Skin epidermis (tissue), 12 donors: Measurements from ENCODE around the gene PCA3.

Source experiments
- H3K27ac ChIP-seq, 21 experiments: fragments of 200-600 bp; sonication (generic) in 11 of 21; one replicate each; pipeline ENCODE4 v1.5.0; 2020; ENCODE audit warnings: mild to moderate bottlenecking in 3 of 21, inconsistent platforms in 2 of 21, moderate library complexity in 2 of 21
- H3K4me3 ChIP-seq, 7 experiments: fragments of 200-600 bp; sonication (generic) in 2 of 7; one replicate each; pipeline ENCODE4 v1.5.0; 2020; ENCODE audit warnings: inconsistent platforms in 2 of 7, mild to moderate bottlenecking in 2 of 7, moderate library complexity in 1 of 7

Gene PCA3

GRCh38 chr9:76756268-76756640 lies 8.0 kb upstream of the PCA3 start:
- H3K27ac ChIP-seq: no peak overlapping the region
- H3K4me3 ChIP-seq: no peak overlapping the region

- Histone ChIP-seq H3K4me3 (no peak overlapping the region), H3K27ac (no peak overlapping the region)
Observed at GRCh38 chr9:76756941-76757673, 7.1 kb upstream of the PCA3 start.

- Histone ChIP-seq H3K27ac (no peak overlapping the region), H3K4me3 (no peak overlapping the region)
Observed at GRCh38 chr9:76758476-76758875, 5.8 kb upstream of the PCA3 start.

GRCh38 chr9:76759732-76760131 lies 4.5 kb upstream of the PCA3 start:
- H3K4me3 ChIP-seq: no peak overlapping the region
- H3K27ac ChIP-seq: no peak overlapping the region

DNA sequence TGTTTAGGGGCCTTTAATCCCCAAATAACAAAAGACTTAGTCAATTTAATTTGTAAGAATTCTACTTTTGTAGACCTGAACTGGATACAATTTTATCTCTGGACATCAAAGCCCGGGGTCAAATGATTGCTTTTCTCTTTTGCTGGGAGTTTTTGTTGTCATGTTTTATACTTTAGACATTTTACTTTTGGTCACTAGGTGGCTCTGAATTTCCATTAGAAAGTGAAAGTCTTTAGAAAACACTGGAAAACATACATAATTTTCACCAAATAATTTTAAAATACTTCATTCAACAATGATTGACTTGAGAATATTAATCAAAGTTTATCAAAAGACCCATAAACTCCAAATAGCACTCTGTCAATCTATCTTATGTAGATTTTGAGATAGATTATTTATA lies 2.8 kb upstream of the PCA3 start:
- Histone ChIP-seq H3K4me3 (no peak overlapping the region), H3K27ac (no peak overlapping the region)

DNA sequence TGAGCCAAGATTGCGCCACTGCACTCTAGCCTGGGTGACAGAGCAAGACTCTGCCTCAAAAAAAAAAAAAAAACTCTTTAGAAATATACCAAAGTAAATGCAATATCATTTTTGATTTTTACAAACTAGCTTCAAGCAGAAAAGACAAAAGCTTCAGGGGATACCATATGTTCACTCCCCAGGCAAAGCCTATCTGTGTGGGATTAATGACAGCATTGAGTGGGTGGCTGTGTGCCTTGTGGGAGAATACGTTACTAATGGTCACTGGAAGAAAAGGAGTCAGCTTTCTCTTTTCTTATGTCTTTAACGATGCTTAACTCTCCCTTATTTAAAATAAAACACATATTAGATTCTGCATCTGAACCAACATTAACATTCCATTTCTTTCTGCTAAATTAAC lies 1.9 kb downstream of the PCA3 start:
- Histone ChIP-seq H3K27ac (no peak overlapping the region), H3K4me3 (no peak overlapping the region)

- Histone ChIP-seq H3K4me3 (no peak overlapping the region), H3K27ac (no peak overlapping the region)
Observed at GRCh38 chr9:76772686-76773445, 8.6 kb downstream of the PCA3 start.

GRCh38 chr9:76784881-76785280 lies 20.6 kb downstream of the PCA3 start:
- Histone ChIP-seq H3K27ac (no peak overlapping the region), H3K4me3 (no peak overlapping the region)

DNA sequence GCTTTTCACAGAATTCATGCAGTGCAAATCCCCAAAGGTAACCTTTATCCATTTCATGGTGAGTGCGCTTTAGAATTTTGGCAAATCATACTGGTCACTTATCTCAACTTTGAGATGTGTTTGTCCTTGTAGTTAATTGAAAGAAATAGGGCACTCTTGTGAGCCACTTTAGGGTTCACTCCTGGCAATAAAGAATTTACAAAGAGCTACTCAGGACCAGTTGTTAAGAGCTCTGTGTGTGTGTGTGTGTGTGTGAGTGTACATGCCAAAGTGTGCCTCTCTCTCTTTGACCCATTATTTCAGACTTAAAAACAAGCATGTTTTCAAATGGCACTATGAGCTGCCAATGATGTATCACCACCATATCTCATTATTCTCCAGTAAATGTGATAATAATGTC lies 21.3 kb downstream of the PCA3 start:
- Histone ChIP-seq H3K4me3 (no peak overlapping the region), H3K27ac (no peak overlapping the region)

DNA sequence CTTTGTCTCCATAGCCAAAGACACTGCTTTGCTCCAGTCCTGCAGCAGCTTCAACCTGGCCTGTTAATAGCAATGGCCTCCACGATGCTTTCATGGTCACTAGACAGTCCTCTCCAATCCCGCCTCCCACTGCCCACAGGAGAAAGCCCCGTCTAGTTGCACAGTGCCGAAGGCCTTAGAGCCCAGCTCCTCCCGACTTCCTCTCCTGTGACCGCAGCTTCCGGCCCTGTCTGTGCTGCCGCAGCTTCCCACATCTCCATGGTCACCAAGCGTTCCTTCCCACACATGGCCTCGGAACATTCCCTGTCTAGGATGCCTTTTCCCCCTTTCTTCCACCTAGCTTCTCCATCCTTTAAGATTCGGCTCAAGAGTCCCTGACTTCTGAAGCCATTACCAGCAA lies 23.4 kb downstream of the PCA3 start:
- Histone ChIP-seq H3K4me3 (no peak overlapping the region), H3K27ac (no peak overlapping the region)

- Histone ChIP-seq H3K27ac (no peak overlapping the region), H3K4me3 (no peak overlapping the region)
Observed at GRCh38 chr9:76789840-76790239, 25.6 kb downstream of the PCA3 start.

DNA sequence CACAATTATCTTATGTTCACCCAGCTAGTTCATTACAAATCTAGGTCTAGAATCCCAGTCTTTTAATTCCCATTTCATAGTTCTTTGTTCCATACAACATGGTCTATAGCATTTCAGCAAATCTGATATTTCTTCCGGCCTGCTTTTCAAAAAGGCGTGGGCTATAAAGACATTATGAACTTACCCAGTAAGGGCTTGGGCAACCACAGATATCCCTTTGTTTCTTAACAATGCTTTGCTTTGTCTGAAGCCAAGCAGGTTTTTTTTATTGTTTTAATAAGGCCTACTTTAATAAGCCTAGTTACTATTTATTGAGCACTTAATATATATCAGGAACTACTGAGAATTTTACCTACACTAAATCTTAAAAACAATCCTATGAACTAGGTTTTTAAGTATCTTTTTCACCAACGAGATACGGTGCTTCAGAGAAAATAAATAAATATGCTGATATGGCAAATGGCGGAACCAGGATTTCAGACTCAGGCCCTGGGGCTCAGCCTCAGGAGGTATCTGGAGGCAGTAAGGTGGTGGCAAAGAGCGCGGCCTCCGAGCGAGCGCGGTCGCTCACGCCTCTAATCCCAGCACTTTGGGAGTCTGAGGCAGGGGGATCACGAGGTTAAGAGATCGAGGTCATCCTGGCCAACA lies 29.7 kb downstream of the PCA3 start:
- Histone ChIP-seq H3K4me3 (no peak overlapping the region), H3K27ac (no peak overlapping the region)

DNA sequence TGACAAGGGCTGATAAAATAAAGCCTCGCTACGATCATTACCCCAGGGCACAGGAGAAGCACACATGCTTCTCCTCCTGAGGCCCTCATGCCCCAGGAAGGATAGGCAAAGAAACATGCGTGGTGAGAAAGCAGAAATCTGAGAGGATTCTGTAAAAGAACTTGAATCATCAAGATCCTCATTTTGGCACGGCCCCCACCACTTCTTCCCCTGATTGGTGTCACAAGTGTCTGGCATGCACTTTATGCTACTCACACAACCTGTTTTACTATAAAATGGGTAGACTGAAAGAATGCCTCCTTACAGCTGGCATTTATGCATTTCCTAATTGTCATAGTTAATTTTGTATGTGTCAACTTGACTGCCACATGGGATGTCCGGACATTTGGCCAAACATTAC lies 32.1 kb downstream of the PCA3 start:
- H3K4me3 ChIP-seq: no peak overlapping the region

DNA sequence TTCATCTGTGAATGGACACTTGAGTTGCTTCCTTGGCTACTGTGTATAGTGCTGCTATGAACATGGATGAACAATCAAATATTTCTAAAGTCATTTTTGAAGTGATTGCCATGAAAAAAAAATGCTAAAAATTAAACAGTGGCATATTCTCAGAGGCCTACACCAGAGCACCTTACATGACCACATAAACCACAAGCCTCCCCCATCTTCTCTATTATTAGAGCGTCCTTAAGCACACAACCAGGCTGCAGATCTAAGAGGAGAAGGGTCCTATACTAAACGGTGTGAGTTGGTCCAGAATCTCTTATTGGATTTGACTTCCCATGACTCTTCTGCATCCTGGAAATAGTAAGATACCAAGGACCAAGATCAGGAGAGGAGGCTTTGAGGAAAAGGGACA lies 34.3 kb downstream of the PCA3 start:
- no peak overlapping the region for H3K4me3 ChIP-seq
- H3K27ac ChIP-seq: no peak overlapping the region

More for the DNA sequence above, 32.1 kb downstream of the PCA3 start:
- no peak overlapping the region for H3K27ac ChIP-seq

DNA sequence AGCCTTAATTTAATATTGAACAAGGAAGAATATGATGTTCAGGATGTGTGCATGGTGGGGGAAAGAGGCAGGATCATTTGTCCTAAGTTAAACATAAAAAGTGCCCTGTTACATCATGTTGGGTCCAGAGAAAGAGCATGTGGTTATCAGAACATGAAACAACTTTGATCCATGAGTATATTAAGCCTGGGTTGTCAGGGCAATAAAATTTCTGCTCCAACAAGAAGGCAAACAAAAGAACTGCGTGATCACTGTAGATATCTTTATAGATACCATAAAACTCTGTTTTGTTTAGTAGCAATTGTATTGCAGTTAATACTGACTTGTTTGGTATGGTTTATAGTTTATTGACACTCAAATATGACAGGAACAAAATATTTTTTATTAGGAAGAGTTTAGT lies 35.2 kb downstream of the PCA3 start:
- Histone ChIP-seq H3K4me3 (no peak overlapping the region), H3K27ac (no peak overlapping the region)

GRCh38 chr9:76800901-76801300 lies 36.7 kb downstream of the PCA3 start:
- H3K27ac ChIP-seq: no peak overlapping the region

DNA sequence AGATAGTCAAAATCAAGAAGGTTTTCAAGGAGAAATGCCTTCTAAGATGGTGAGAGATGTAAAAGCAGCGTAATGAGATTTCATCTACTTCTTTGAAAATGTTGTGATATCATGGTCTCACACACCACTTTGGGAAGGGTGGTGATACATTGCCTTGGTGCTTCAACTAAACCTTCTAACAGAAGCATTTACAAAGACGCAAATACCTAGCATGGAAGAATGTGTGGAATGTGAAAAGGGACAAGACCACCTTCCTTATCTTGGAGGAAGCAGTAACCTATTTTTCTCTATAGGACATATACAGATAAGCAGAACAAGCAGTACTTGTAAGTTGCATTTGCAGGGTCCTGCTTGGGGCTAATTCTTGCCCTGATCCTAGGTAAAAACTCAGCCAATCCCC lies 38.8 kb downstream of the PCA3 start:
- no peak overlapping the region for H3K4me3 ChIP-seq
- H3K27ac ChIP-seq: no peak overlapping the region

More at GRCh38 chr9:76800901-76801300, 36.7 kb downstream of the PCA3 start:
- no peak overlapping the region for H3K4me3 ChIP-seq

GRCh38 chr9:76803762-76804161 lies 39.5 kb downstream of the PCA3 start:
- Histone ChIP-seq H3K4me3 (no peak overlapping the region), H3K27ac (no peak overlapping the region)

- H3K27ac ChIP-seq: no peak overlapping the region
- no peak overlapping the region for H3K4me3 ChIP-seq
Observed at GRCh38 chr9:76808636-76809035, 44.4 kb downstream of the PCA3 start.

GRCh38 chr9:76810377-76810957 lies 46.2 kb downstream of the PCA3 start:
- Histone ChIP-seq H3K27ac (no peak overlapping the region), H3K4me3 (no peak overlapping the region)

- Histone ChIP-seq H3K27ac (no peak overlapping the region), H3K4me3 (no peak overlapping the region)
Observed at GRCh38 chr9:76812591-76812990, 48.4 kb downstream of the PCA3 start.
